GM12865 (cell line): ENCODE measurements around the gene LRFN2.

ENCODE experiments used
- DNase-seq: peaks from one replicate; pipeline ENCODE4 v3.0.0; 2010; ENCODE audit warnings: low read depth
- H3K4me3 ChIP-seq: 2 replicates; pipeline ENCODE4 v1.5.1; 2011; ENCODE audit warnings: mild to moderate bottlenecking, low read depth, low read length, control low read depth
- CTCF ChIP-seq: IDR thresholded peaks from 2 replicates; pipeline ENCODE4 v1.5.1; 2011; ENCODE audit warnings: low read length, control low read depth, low read depth, inconsistent platforms; ENCODE audit not compliant: insufficient read depth; ENCODE audit errors: missing control alignments

The LRFN2 gene

DNA sequence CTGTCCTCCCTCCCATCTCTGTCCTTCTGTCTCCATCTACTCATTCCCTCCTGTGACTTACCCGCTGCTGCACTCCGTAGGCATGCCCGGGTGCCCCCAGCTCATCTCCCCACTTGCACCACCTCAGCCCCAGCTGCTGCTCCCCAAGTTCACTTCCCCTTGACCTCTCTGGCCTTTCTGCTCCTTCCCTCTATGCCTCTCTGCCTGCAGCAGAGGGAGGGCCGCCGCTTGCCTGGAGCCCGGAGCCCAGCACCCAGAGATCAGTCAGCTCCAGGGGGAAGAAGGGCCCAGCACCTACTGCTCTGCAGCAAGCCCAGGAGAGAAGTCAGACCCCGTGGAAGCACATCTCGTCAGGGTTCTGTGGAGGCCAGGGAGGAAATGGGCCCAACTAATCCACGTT lies 97.4 kb downstream of the LRFN2 start:
- no peak overlapping the region for H3K4me3 ChIP-seq
- DNase-seq = no peak
- no peak for TF ChIP-seq CTCF

GRCh38 chr6:40486576-40486975 lies 100.6 kb downstream of the LRFN2 start:
- no peak overlapping the region for H3K4me3 ChIP-seq
- no peak for TF ChIP-seq CTCF
- no peak for DNase-seq

GRCh38 chr6:40485795-40486194 lies 101.4 kb downstream of the LRFN2 start:
- DNase-seq = no peak
- H3K4me3 ChIP-seq = no peak overlapping the region
- TF ChIP-seq CTCF = no peak

- no peak for DNase-seq
- no peak for TF ChIP-seq CTCF
- no peak overlapping the region for H3K4me3 ChIP-seq
Observed at GRCh38 chr6:40485300-40485699, 101.9 kb downstream of the LRFN2 start.

DNA sequence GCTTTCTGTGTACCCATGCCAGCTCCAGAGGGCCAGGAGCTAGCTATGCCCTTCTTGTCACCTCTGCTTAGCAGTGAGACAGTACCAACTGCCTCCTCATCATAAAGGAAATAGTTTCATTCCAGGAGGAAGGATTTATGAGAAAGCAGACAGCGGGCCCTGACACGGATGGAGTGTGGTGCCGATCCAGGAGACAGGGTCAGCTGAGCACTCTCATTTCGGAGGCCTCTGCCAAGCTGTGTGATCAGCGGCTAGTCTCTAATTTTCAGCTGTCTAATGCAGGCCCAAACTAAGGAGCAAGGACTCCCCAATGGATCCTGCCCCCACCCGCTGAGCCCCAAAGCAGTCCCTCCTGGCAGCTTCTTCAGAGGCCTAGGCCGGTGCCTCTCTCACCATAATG lies 103.1 kb downstream of the LRFN2 start:
- no peak for DNase-seq
- TF ChIP-seq CTCF = no peak
- H3K4me3 ChIP-seq = no peak overlapping the region

- no peak overlapping the region for H3K4me3 ChIP-seq
- no peak for DNase-seq
- no peak for TF ChIP-seq CTCF
Observed at GRCh38 chr6:40482532-40482931, 104.6 kb downstream of the LRFN2 start.

DNA sequence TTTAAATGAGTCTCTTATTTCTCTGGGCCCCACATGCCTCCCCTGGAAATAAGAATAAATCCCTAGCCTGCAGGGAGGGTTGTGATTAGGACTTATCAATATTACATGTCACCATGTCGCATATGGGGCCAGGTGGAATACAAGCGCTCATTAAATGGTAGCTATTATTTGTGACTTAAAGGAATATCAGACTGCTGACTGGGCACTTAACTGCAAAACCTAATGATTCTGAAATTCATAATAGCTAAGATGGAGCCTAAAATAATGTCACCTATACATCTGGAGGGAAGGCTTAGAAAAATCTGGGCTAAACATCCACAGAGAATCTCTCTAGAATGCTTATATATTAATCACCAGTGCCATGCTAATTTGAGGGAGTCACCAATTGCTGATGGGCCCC lies 106.5 kb downstream of the LRFN2 start:
- no peak for DNase-seq
- TF ChIP-seq CTCF = no peak
- H3K4me3 ChIP-seq = no peak overlapping the region
